K562 (cell line): Measurements from ENCODE around the gene RSPH1. TPM values are rescaled to one million over a fixed set of nuclear protein-coding genes. Genes with fewer than 3 reads are reported as not detected.

Experiments used
- ATAC-seq: fragments of 200-7000 bp; cut with Tn5 transposase; 3 replicates; pipeline ENCODE4 v1.9.1; 2020; ENCODE audit warnings: moderate library complexity
- BruUV-seq: library from RNA; stranded (reverse); fragments of 400-500 nt; replicated peaks from 2 replicates; lab custom pipeline; 2021; lab: Mats Ljungman, UMichigan
- CTCF ChIA-PET: fragments of 300-600 bp; formaldehyde crosslinking; extraction: SDS; loops from one replicate; lab custom pipeline; 2021; ENCODE audit warnings: low intra/inter-chr PET ratio; lab: Yijun Ruan, JAX
- POLR2A ChIA-PET: fragments of 300-600, 350-650 bp; sonication (Branson Sonifier 250); formaldehyde crosslinking; extraction: SDS; loops from one replicate; lab custom pipeline; 2021; ENCODE audit warnings: antibody characterized with exemption, inconsistent platforms; lab: Yijun Ruan, JAX
- DNase-seq, 4 experiments: peaks; one replicate each; pipeline versions ENCODE4 v3.0.0 to v3.0.0-alpha.2; 2011 to 2018; ENCODE audit warnings: low spot score in 3 of 4, mixed read lengths in 3 of 4; ENCODE audit errors: extremely low read depth in 1 of 4
- FAIRE-seq: peaks from 2 replicates; lab custom pipeline; 2011; peaks lifted over from hg19 to GRCh38; lab: Jason Lieb, UNC
- H2AFZ ChIP-seq: 2 replicates; pipeline ENCODE4 v1.6.0; 2011; ENCODE audit warnings: low read depth, low read length, control low read depth, inconsistent platforms
- H3K27ac ChIP-seq: fragments of 200-600 bp; 3 replicates; pipeline ENCODE4 v1.8.0; 2011; ENCODE audit warnings: low read depth, mild to moderate bottlenecking, control low read depth, inconsistent platforms, low read length, moderate library complexity, mixed read lengths; ENCODE audit errors: extremely low read depth
- H3K27me3 ChIP-seq, 2 experiments: fragments of 300-600 bp in 1 of 2; 2 replicates in 1 of 2; 3 replicates in 1 of 2; pipeline versions ENCODE4 v1.6.0 to v1.8.0; 2011; ENCODE audit warnings: inconsistent platforms in 2 of 2, low read length in 2 of 2, mild to moderate bottlenecking in 1 of 2, mixed read lengths in 1 of 2, moderate library complexity in 1 of 2; ENCODE audit not compliant: control insufficient read depth in 2 of 2, insufficient read depth in 2 of 2
- H3K36me3 ChIP-seq: fragments of 300-600 bp; 3 replicates; pipeline ENCODE4 v1.8.0; 2011; ENCODE audit warnings: mild to moderate bottlenecking, low read length, inconsistent platforms; ENCODE audit not compliant: control insufficient read depth, insufficient read depth
- H3K4me1 ChIP-seq, 2 experiments: fragments of 200-600 bp in 1 of 2; replicated peaks in 1 of 2; 2 replicates in 1 of 2; 3 replicates in 1 of 2; pipeline versions ENCODE4 v1.5.1 to v1.8.0; 2011; ENCODE audit warnings: inconsistent platforms in 2 of 2, low read length in 2 of 2, mild to moderate bottlenecking in 1 of 2, mixed read lengths in 1 of 2, moderate library complexity in 1 of 2; ENCODE audit not compliant: control insufficient read depth in 2 of 2, insufficient read depth in 2 of 2
- H3K4me2 ChIP-seq: 2 replicates; pipeline ENCODE4 v1.6.1; 2011; ENCODE audit warnings: low read length, control low read depth, inconsistent platforms, mixed read lengths; ENCODE audit not compliant: insufficient read depth
- H3K4me3 ChIP-seq: fragments of 200-600 bp; sonication (generic), shearing (Covaris generic); 2 replicates; pipeline ENCODE4 v1.5.1; 2016; ENCODE audit warnings: control low read depth, inconsistent platforms
- H3K79me2 ChIP-seq: fragments of 200-600 bp; 3 replicates; pipeline ENCODE4 v1.8.0; 2011; ENCODE audit warnings: low read length, inconsistent platforms; ENCODE audit not compliant: control insufficient read depth, insufficient read depth
- H3K9ac ChIP-seq, 2 experiments: 2 replicates each; pipeline versions ENCODE4 v1.6.0 to v1.6.1; 2011; ENCODE audit warnings: low read depth in 2 of 2, low read length in 2 of 2, control low read depth in 1 of 2, inconsistent platforms in 1 of 2, mild to moderate bottlenecking in 1 of 2, mixed read lengths in 1 of 2; ENCODE audit not compliant: insufficient read depth in 1 of 2
- H3K9me1 ChIP-seq: one replicate; pipeline ENCODE4 v1.6.0; 2011; ENCODE audit warnings: inconsistent platforms, mild to moderate bottlenecking, low read length, moderate library complexity; ENCODE audit not compliant: control insufficient read depth, insufficient read depth
- H3K9me3 ChIP-seq: replicated peaks from 2 replicates; pipeline ENCODE4 v1.5.1; 2011; ENCODE audit warnings: low read depth, low read length, inconsistent platforms; ENCODE audit not compliant: control insufficient read depth, insufficient read depth
- H4K20me1 ChIP-seq: replicated peaks from 2 replicates; pipeline ENCODE4 v1.6.1; 2011; ENCODE audit warnings: low read length, inconsistent platforms, mixed read lengths; ENCODE audit not compliant: control insufficient read depth, insufficient read depth
- ARHGAP35 ChIP-seq: fragments of 450-650 bp; IDR thresholded peaks from 2 replicates; pipeline ENCODE4 v1.6.1; 2018; ENCODE audit not compliant: partially characterized antibody
- CHCHD3 ChIP-seq: fragments of 250-450 bp; sonication (Bioruptor Pico); IDR thresholded peaks from 2 replicates; pipeline ENCODE4 v2.1.2; 2022; ENCODE audit warnings: mild to moderate bottlenecking
- CTCFL ChIP-seq: IDR thresholded peaks from 2 replicates; pipeline ENCODE4 v1.6.1; 2011; ENCODE audit warnings: borderline replicate concordance, low read depth, mild to moderate bottlenecking, moderate library complexity, low read length; ENCODE audit not compliant: insufficient read depth, poor library complexity, severe bottlenecking
- DDX20 ChIP-seq: fragments of 450-650 bp; IDR thresholded peaks from 2 replicates; pipeline ENCODE4 v1.6.1; 2016; ENCODE audit warnings: missing genetic modification characterization, low read depth, mild to moderate bottlenecking, missing compliant biosample characterization, moderate library complexity
- ELF1 ChIP-seq: fragments of 200-800 bp; sonication (Bioruptor generic); IDR thresholded peaks from 2 replicates; pipeline ENCODE4 v1.6.1; 2016; ENCODE audit warnings: missing genetic modification characterization, missing compliant biosample characterization
- ELK3 ChIP-seq: fragments of 450-650 bp; formaldehyde crosslinking; IDR thresholded peaks from 2 replicates; pipeline ENCODE4 v1.4.0; 2020; ENCODE audit warnings: mild to moderate bottlenecking
- EZH2 ChIP-seq: IDR thresholded peaks from 2 replicates; pipeline ENCODE4 v1.6.1; 2012; ENCODE audit warnings: low read depth, mild to moderate bottlenecking, inconsistent platforms, low read length, borderline replicate concordance
- GTF2F1 ChIP-seq: IDR thresholded peaks from 2 replicates; pipeline ENCODE4 v1.6.1; 2011; ENCODE audit warnings: low read depth, low read length, improper control_type of control experiment
- HMGN3 ChIP-seq: IDR thresholded peaks from 2 replicates; pipeline ENCODE4 v1.6.1; 2011; ENCODE audit warnings: borderline replicate concordance, low read depth, mild to moderate bottlenecking, mixed read lengths, low read length; ENCODE audit not compliant: insufficient read length; ENCODE audit errors: extremely low read depth
- HNRNPUL1 ChIP-seq: fragments of 200-400 bp; formaldehyde crosslinking; IDR thresholded peaks from 2 replicates; pipeline ENCODE4 v1.6.1; 2017; ENCODE audit warnings: low read length
- MECOM ChIP-seq: fragments of 250-450 bp; sonication (Bioruptor Pico); IDR thresholded peaks from 2 replicates; pipeline ENCODE4 v1.8.0; 2022; ENCODE audit warnings: inconsistent platforms
- NBN ChIP-seq: fragments of 450-650 bp; IDR thresholded peaks from 2 replicates; pipeline ENCODE4 v1.6.1; 2016; ENCODE audit warnings: low read depth, mild to moderate bottlenecking
- NELFE ChIP-seq: IDR thresholded peaks from 2 replicates; pipeline ENCODE4 v1.6.1; 2011; ENCODE audit warnings: mild to moderate bottlenecking; ENCODE audit not compliant: insufficient read depth, insufficient read length
- SP1 ChIP-seq: sonication (generic); formaldehyde crosslinking; IDR thresholded peaks from 2 replicates; pipeline ENCODE4 v1.8.1; 2022; ENCODE audit warnings: mild to moderate bottlenecking, missing genetic modification reagents
- ZBTB43 ChIP-seq: sonication (generic); formaldehyde crosslinking; IDR thresholded peaks from 2 replicates; pipeline ENCODE4 v1.8.0; 2023; ENCODE audit warnings: mild to moderate bottlenecking, missing genetic modification reagents
- ZNF449 ChIP-seq: fragments of 250-450 bp; sonication (Bioruptor Pico); IDR thresholded peaks from 2 replicates; pipeline ENCODE4 v1.8.0; 2022; ENCODE audit warnings: moderate library complexity, mild to moderate bottlenecking, inconsistent platforms
- ZNF586 ChIP-seq: fragments of 450-650 bp; formaldehyde crosslinking; conservative IDR thresholded peaks from 2 replicates; pipeline ENCODE4 v1.4.0; 2020; ENCODE audit warnings: mild to moderate bottlenecking, moderate library complexity
- ZNF717 ChIP-seq: fragments of 250-450 bp; sonication (Bioruptor Pico); IDR thresholded peaks from 2 replicates; pipeline ENCODE4 v1.5.0; 2021
- WGBS: fragments of 100-300 bp; shearing (Covaris generic); methylation state at CpG from one replicate; pipeline ENCODE4 v1.1.6; 2016; ENCODE audit warnings: low coverage, mixed read lengths; ENCODE audit not compliant: insufficient coverage; ENCODE audit errors: missing lambda C conversion rate; 5-methylcytosine and 5-hydroxymethylcytosine counted together
- in situ Hi-C: fragments of 300-500 bp; cut with MboI; formaldehyde crosslinking; loops from 4 replicates; pipeline ENCODE4 v1.15.0; 2018; ENCODE audit warnings: inconsistent platforms, mixed read lengths
- intact Hi-C: fragments of 100-400 bp; cut with micrococcal nuclease; formaldehyde crosslinking; loops from 2 replicates; pipeline ENCODE4 v1.14.2; 2022
- polyA plus RNA-seq, 8 experiments: library from polyadenylated mRNA; depleted of rRNA in 4 of 8; stranded (reverse) in 5 of 8; unstranded in 3 of 8; fragments of >200 nt; fragmentation: Nextera tagmentation in 2 of 8; fragmentation: Illumina TruSeq in 1 of 8; extraction: Ambion mirVana in 2 of 8; extraction: Trizol in 1 of 8; gene quantifications; 2 replicates each; pipeline versions ENCODE4 v1.2.1 to v1.2.3, GENCODE V29; 2011 to 2014; ENCODE audit warnings: inconsistent platforms in 1 of 8, missing spikeins in 1 of 8
- total RNA-seq, 7 experiments: library from RNA; depleted of rRNA in 6 of 7; stranded (reverse); fragments of >200 nt in 6 of 7; fragmentation: Illumina TruSeq in 2 of 7; extraction: Trizol in 2 of 7; gene quantifications; 2 replicates each; pipeline versions ENCODE4 v1.2.1 to v1.2.3, GENCODE V29; 2011 to 2021; ENCODE audit warnings: low replicate concordance in 1 of 7

The RSPH1 gene
- total and polyA plus RNA-seq, 9 of the 15 experiments (the other 6 are each of a cell fraction or from before 2014, with no cell fraction given) = 0.17 TPM; not detected in 8

- Histone ChIP-seq H3K36me3 (no peaks in the 10 kb centered on the region), H3K9ac (no peak overlapping the region), H3K79me2 (no peaks in the 10 kb centered on the region), H3K27me3 (peaks cover 41 to 45% of the 10 kb centered on the region in 2 experiments), H3K4me2 (no peak overlapping the region), H3K9me1 (no peaks in the 10 kb centered on the region), H2AFZ (no peak overlapping the region), H3K9me3 (no peaks in the 10 kb centered on the region), H3K27ac (no peak overlapping the region), H3K4me1 (peaks cover 0 to 4% of the 10 kb centered on the region in 2 experiments; a peak in 2 of 5 replicates), H3K4me3 (no peak overlapping the region), H4K20me1 (no peaks in the 10 kb centered on the region)
- no peak for ATAC-seq
- intact Hi-C loops (no loop called here), in situ Hi-C loops (no loop called here)
- BruUV-seq = no TSS peak
- no peak for FAIRE-seq
- POLR2A ChIA-PET = no interaction called here
- DNase-seq = no peak
- CTCF ChIA-PET = no interaction called here
- WGBS = 0% methylated on average over 5 of the region's 5 CpGs
- TF ChIP-seq NBN (no peak), MECOM (no peak), ZNF586 (no peak), HNRNPUL1 (no peak), ELK3 (CRISPR knock-in tag) (no peak), ELF1 (tag) (no peak), HMGN3 (no peak), CHCHD3 (no peak), EZH2 (no peak), SP1 (CRISPR knock-in tag) (no peak), ZBTB43 (CRISPR knock-in tag) (no peak), GTF2F1 (no peak), ZNF717 (CRISPR knock-in tag) (no peak), ARHGAP35 (no peak), DDX20 (tag) (no peak), ZNF449 (CRISPR knock-in tag) (no peak), NELFE (no peak), CTCFL (no peak)
Measured at GRCh38 chr21:42486531-42486930, 9.5 kb downstream of the RSPH1 start.
